Muscle of leg (tissue), 11 donors: ENCODE measurements around the gene PUS10. TPM values are rescaled to one million over a fixed set of nuclear protein-coding genes. Genes with fewer than 3 reads are reported as not detected.
A peak's percentile ranks its signal among the peaks of the same experiment; 100 is the strongest.
"Not testable (repeated sequence)": the region's sequence is repeated elsewhere in the genome, so short reads cannot be mapped to it uniquely, and the experiment has no call there.

Experiments used
- DNase-seq: peaks from one replicate; pipeline ENCODE4 v3.0.0; 2013
- H3K27ac ChIP-seq: one replicate; pipeline ENCODE4 v1.5.1; 2013; ENCODE audit warnings: mild to moderate bottlenecking, low read length, control low read depth
- H3K27me3 ChIP-seq: one replicate; pipeline ENCODE4 v1.6.1; 2013; ENCODE audit warnings: low read length; ENCODE audit not compliant: control insufficient read depth, insufficient read depth
- H3K36me3 ChIP-seq: one replicate; pipeline ENCODE4 v1.6.1; 2013; ENCODE audit warnings: low read length; ENCODE audit not compliant: control insufficient read depth, insufficient read depth
- H3K4me1 ChIP-seq: one replicate; pipeline ENCODE4 v1.6.1; 2013; ENCODE audit warnings: low read length; ENCODE audit not compliant: control insufficient read depth, insufficient read depth
- H3K4me3 ChIP-seq: one replicate; pipeline ENCODE4 v1.5.1; 2013; ENCODE audit warnings: low read length, control low read depth
- H3K9me3 ChIP-seq: replicated peaks from 2 replicates; pipeline ENCODE4 v1.6.1; 2013; ENCODE audit warnings: low read depth, low read length; ENCODE audit not compliant: control insufficient read depth
- WGBS: methylation state at CpG from one replicate; pipeline ENCODE4 v1.1.5; 2013; ENCODE audit warnings: missing lambda C conversion rate; ENCODE audit not compliant: insufficient coverage; 5-methylcytosine and 5-hydroxymethylcytosine counted together
- polyA plus RNA-seq, 8 donors: library from polyadenylated mRNA; unstranded; fragments of 120-200 nt; gene quantifications; one replicate each; pipeline versions ENCODE4 v1.2.1 to v1.2.3, GENCODE V29; 2013; ENCODE audit warnings: inconsistent platforms in 1 of 8, low replicate concordance in 1 of 8; ENCODE audit not compliant: insufficient read length in 8 of 8, insufficient read depth in 1 of 8
- total RNA-seq: library from RNA; stranded (reverse); fragments of 120-200 nt; gene quantifications from one replicate; pipeline ENCODE4 v1.2.4, GENCODE V29; 2013

PUS10 gene
- total and polyA plus RNA-seq, 9 donors, result 3.6 to 6.4 (median 4.3) TPM

GRCh38 chr2:60991644-60992043 is 26.4 kb downstream of the PUS10 start:
- no peaks in the 10 kb centered on the region for H3K36me3 ChIP-seq
- no peak overlapping the region for H3K27ac ChIP-seq
- peaks cover 3% of the 10 kb centered on the region for H3K9me3 ChIP-seq
- DNase-seq, result no peak
- H3K4me1 ChIP-seq, result no peaks in the 10 kb centered on the region
- no peak overlapping the region for H3K4me3 ChIP-seq
- no peaks in the 10 kb centered on the region for H3K27me3 ChIP-seq
- WGBS, result 100% methylated on average over 1 of the region's 4 CpGs

- peaks cover 3% of the 10 kb centered on the region for H3K9me3 ChIP-seq
- no peaks in the 10 kb centered on the region for H3K36me3 ChIP-seq
- no peak overlapping the region for H3K27ac ChIP-seq
- H3K4me1 ChIP-seq, result no peaks in the 10 kb centered on the region
- H3K27me3 ChIP-seq, result no peaks in the 10 kb centered on the region
- WGBS, result 92% methylated on average over 2 of the region's 2 CpGs
- DNase-seq, result no peak
- H3K4me3 ChIP-seq, result no peak overlapping the region
Observed at GRCh38 chr2:60989259-60989658, 28.8 kb downstream of the PUS10 start.

- not testable (repeated sequence) for H3K4me3 ChIP-seq, DNase-seq, H3K36me3 ChIP-seq, H3K4me1 ChIP-seq, H3K27me3 ChIP-seq, H3K9me3 ChIP-seq, H3K27ac ChIP-seq
- 67% methylated on average over 1 of the region's 8 CpGs for whole genome bisulfite sequencing
Observed at GRCh38 chr2:60987656-60988055, 30.4 kb downstream of the PUS10 start.

GRCh38 chr2:60987041-60987440 is 31.0 kb downstream of the PUS10 start:
- Histone ChIP-seq H3K4me1 (no peaks in the 10 kb centered on the region), H3K36me3 (no peaks in the 10 kb centered on the region), H3K4me3 (no peak overlapping the region), H3K27ac (no peak overlapping the region), H3K9me3 (peaks cover 3% of the 10 kb centered on the region), H3K27me3 (no peaks in the 10 kb centered on the region)
- no peak for DNase-seq
- no CpG with 5 or more reads among the region's 2 CpGs for WGBS

GRCh38 chr2:60984720-60985119 is 33.3 kb downstream of the PUS10 start:
- H3K4me1 ChIP-seq, result no peaks in the 10 kb centered on the region
- no peaks in the 10 kb centered on the region for H3K27me3 ChIP-seq
- DNase-seq, result peak; percentile 15
- no CpG with 5 or more reads among the region's 1 CpG for WGBS
- H3K9me3 ChIP-seq, result no peaks in the 10 kb centered on the region
- no peak overlapping the region for H3K4me3 ChIP-seq
- H3K36me3 ChIP-seq, result no peaks in the 10 kb centered on the region
- no peak overlapping the region for H3K27ac ChIP-seq

- not testable (repeated sequence) for H3K9me3 ChIP-seq, H3K36me3 ChIP-seq, H3K27ac ChIP-seq, H3K4me1 ChIP-seq, H3K27me3 ChIP-seq, H3K4me3 ChIP-seq, DNase-seq
- WGBS, result 100% methylated on average over 1 of the region's 3 CpGs
Observed at GRCh38 chr2:60982066-60982465, 36.0 kb downstream of the PUS10 start.

GRCh38 chr2:60980071-60980815 is 37.8 kb downstream of the PUS10 start:
- H3K27ac ChIP-seq, result no peak overlapping the region
- H3K36me3 ChIP-seq, result no peaks in the 10 kb centered on the region
- DNase-seq, result no peak
- 33% methylated on average over 1 of the region's 3 CpGs for WGBS
- no peaks in the 10 kb centered on the region for H3K4me1 ChIP-seq
- no peaks in the 10 kb centered on the region for H3K27me3 ChIP-seq
- no peaks in the 10 kb centered on the region for H3K9me3 ChIP-seq
- H3K4me3 ChIP-seq, result no peak overlapping the region

GRCh38 chr2:60979231-60979630 is 38.8 kb downstream of the PUS10 start:
- no peaks in the 10 kb centered on the region for H3K27me3 ChIP-seq
- DNase-seq, result no peak
- no peaks in the 10 kb centered on the region for H3K4me1 ChIP-seq
- no peaks in the 10 kb centered on the region for H3K9me3 ChIP-seq
- H3K27ac ChIP-seq, result no peak overlapping the region
- no peak overlapping the region for H3K4me3 ChIP-seq
- H3K36me3 ChIP-seq, result no peaks in the 10 kb centered on the region
- no CpG with 5 or more reads among the region's 4 CpGs for WGBS

- Histone ChIP-seq H3K36me3 (no peaks in the 10 kb centered on the region), H3K27me3 (no peaks in the 10 kb centered on the region), H3K4me3 (no peak overlapping the region), H3K27ac (no peak overlapping the region), H3K4me1 (no peaks in the 10 kb centered on the region), H3K9me3 (no peaks in the 10 kb centered on the region)
- no peak for DNase-seq
- no CpG with 5 or more reads among the region's 1 CpG for WGBS
Observed at GRCh38 chr2:60977562-60977895, 40.5 kb downstream of the PUS10 start.

GRCh38 chr2:60976875-60977561 is 41.0 kb downstream of the PUS10 start:
- no peaks in the 10 kb centered on the region for H3K27me3 ChIP-seq
- 60% methylated on average over 1 of the region's 5 CpGs for WGBS

More at GRCh38 chr2:60976875-60977561, 41.0 kb downstream of the PUS10 start:
- Histone ChIP-seq H3K4me3 (no peak overlapping the region), H3K27ac (no peak overlapping the region), H3K36me3 (no peaks in the 10 kb centered on the region), H3K9me3 (no peaks in the 10 kb centered on the region), H3K4me1 (no peaks in the 10 kb centered on the region)
- no peak for DNase-seq
